GM12892 (cell line): Measurements from ENCODE around the gene DOCK8.

Experiments
- DNase-seq: peaks from one replicate; pipeline ENCODE4 v3.0.0; 2011; ENCODE audit not compliant: insufficient read length
- FAIRE-seq: peaks from 2 replicates; lab custom pipeline; 2011; peaks lifted over from hg19 to GRCh38; lab: Jason Lieb, UNC
- POLR2A ChIP-seq: IDR thresholded peaks from 2 replicates; pipeline ENCODE4 v1.6.1; 2011; ENCODE audit warnings: low read depth, low read length, control low read depth
- POLR2AphosphoS5 ChIP-seq: IDR thresholded peaks from 2 replicates; pipeline ENCODE4 v1.6.1; 2011; ENCODE audit warnings: low read depth, low read length, control low read depth
- TAF1 ChIP-seq: IDR thresholded peaks from 2 replicates; pipeline ENCODE4 v1.6.1; 2011; ENCODE audit warnings: low read depth, mild to moderate bottlenecking, control low read depth, low read length, borderline replicate concordance

DOCK8 gene

DNA sequence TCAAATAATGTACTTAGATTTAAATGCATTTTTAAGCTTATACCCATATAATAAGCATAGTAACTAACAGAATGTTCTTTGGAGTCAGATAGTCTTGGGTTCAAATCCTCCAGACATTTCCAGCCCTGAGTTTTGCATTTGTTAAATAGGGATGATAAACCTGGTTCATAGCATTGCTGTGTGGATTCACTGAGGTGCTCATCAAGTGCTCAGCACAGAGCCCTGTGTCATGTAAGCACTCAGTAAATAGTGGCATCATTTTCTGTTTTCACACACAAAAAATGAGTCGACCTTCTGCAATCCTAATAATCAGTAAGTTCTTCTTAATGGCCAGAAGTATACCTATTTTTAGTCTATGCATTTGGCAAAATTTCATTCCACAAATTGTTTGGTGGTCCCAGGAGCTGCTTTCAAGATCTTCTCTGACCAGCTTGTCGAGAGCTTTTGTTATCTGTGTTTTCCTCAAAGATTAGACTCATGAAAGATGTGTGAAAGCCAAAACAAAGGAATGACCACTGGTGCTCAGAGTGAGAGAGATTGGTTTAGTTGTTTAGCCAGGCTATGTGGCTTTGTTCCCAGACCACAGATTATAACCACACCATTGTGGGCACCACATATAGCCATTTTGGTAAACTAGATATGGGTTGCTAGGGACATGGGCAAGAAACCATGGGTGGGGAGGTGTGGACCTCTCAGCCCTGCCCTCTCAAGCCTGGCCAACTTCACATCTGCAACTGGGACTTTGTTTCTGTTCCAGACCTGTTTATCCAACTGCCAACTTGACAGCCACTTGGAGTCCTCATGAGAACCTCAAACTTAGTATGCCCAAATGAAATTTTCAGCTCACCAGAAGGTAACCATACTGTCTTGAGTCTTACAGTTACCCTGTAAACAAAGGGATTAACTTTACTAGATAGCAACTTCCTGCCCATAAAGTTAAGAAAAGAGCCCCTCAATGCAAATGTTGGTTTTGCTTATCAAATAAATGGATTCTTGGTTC is 45.0 kb downstream of the DOCK8 start:
- no peak for DNase-seq
- TF ChIP-seq POLR2A (no peak), TAF1 (no peak), POLR2AphosphoS5 (no peak)
- no peak for FAIRE-seq

DNA sequence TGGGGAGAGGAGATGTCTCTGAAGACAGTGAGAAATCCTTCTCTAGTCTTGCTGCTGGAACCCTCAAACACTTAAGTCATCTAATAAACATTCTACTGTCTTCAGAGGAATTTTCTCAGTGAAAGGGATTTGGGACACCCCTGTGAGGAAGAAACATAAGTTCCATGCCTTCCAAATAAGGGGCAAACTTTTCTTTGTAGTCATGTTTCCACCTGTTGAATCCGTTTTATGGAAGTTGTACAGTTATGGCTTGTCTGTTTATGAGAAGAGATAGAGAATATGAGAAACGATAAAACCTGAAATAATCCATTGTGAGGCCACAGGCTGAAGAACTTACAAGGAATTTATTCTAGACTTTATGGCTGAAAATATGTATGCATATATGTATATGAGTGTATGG is 49.6 kb downstream of the DOCK8 start:
- FAIRE-seq (no peak), DNase-seq (no peak)
- no peak for TF ChIP-seq TAF1

GRCh38 chr9:265209-265870 is 50.7 kb downstream of the DOCK8 start:
- no peak for FAIRE-seq
- no peak for TF ChIP-seq POLR2AphosphoS5
- no peak for TF ChIP-seq POLR2A
- no peak for TF ChIP-seq TAF1

GRCh38 chr9:266228-266627 is 51.6 kb downstream of the DOCK8 start:
- DNase-seq (no peak), FAIRE-seq (no peak)
- no peak for TF ChIP-seq POLR2AphosphoS5
- TF ChIP-seq POLR2A: no peak
- no peak for TF ChIP-seq TAF1

More at GRCh38 chr9:265209-265870, 50.7 kb downstream of the DOCK8 start:
- no peak for DNase-seq

- DNase-seq (no peak), FAIRE-seq (peak; percentile 42)
- TF ChIP-seq POLR2A (no peak), POLR2AphosphoS5 (no peak), TAF1 (no peak)
These were observed 54.0 kb downstream of the DOCK8 start for GRCh38 chr9:268616-269015.

GRCh38 chr9:269081-269711 is 54.5 kb downstream of the DOCK8 start:
- DNase-seq: no peak
- TF ChIP-seq TAF1 (no peak), POLR2AphosphoS5 (no peak), POLR2A (no peak)
- FAIRE-seq: no peak

DNA sequence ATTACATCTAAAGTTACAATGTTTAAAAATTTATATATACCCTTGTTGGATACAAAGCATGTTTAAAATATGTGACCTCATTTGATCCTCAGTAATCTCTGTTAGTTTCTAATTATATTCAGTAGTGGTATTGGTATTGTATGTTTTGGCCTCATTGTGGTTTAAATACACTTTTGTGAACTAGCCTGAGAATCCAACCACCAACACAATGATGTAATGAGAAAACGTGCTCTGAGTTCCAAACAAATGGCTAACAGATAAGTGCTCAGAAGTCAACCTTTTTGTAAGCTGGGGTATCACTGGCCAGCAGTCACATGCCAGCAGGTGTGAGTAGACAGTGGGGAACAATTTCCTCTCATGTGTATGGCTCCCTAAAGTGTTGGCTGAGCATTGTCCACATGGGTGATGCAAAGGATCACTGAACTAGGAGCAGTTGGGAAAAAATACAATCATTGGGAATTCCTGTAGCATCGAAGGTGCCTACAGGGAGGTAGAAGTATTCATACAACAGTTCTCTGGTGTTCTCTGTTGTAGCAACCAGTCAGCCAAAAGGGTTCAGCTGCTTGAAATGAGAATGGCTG is 56.1 kb downstream of the DOCK8 start:
- FAIRE-seq: peak; percentile 78
- no peak for DNase-seq
- TF ChIP-seq POLR2A (no peak), POLR2AphosphoS5 (no peak), TAF1 (no peak)

DNA sequence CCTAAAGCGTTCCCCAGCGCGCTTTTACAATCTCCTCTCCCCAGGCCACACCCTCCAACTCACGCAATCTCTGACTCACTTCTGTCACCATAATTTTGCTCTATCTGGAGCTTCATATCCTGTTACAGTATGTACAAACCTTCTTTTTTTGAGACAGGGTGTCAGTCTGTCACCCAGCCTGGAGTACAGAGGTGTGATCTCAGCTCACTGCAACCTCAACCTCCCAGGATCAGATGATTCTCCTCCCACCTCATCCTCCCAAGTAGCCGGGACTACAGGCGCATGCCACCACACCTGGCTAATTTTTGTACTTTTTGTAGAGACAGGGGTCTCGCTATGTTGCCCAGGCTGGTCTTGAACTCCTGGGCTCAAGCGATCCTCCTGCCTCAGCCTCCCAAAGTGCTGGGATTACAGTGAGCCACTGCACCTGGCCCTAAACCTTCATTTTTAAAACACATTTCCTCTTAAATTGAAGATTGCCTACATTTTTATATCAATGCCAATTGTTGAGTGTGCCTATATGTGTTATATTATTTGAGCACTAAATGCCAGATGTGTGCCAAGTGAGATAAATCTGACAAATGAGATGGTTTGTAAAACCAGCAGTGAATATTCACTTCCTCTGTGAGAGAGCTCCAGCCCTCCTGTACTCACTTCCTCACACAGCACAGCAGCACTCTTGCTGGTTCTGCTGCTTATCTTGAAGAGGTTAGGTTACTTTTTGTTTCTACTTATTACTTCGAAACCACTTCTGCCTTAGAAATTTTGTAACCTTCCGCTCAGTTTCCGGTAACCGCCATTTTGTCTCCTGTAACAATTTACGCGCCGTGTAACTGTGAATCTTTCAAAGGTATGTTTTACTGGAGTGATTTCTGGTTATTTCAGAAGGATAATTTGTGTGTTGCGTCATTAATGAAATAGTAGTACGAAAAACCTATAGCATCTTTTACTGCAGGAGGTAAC is 57.9 kb downstream of the DOCK8 start:
- TF ChIP-seq TAF1 (no peak), POLR2AphosphoS5 (peak; percentile 72), POLR2A (peak; percentile 72; the same call in 1 of the 2 replicates)
- DNase-seq: peak; percentile 36
- FAIRE-seq: peak; percentile 97

DNA sequence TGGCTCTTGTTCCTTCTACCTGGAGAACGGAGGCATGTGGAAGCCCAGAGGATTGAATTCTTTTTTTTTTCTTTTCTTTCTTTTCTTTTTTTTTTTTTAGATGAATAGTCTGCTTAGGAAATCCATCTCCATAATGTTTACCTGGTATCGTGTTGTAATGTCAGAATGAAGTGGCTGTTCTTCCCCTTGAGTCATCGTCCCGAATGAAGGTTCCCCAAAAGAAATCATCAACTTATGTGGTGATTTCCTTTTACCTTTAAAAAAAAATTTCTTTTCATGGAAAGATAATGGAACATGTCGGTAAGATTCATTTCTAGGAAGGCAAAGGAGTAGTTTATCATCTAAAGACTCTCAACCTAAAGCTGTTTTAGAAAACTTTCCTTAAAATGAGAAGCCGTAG is 59.7 kb downstream of the DOCK8 start:
- no peak for FAIRE-seq
- TF ChIP-seq TAF1: no peak
- DNase-seq: no peak

GRCh38 chr9:277601-278295 is 63.1 kb downstream of the DOCK8 start:
- no peak for TF ChIP-seq POLR2AphosphoS5
- TF ChIP-seq POLR2A: no peak
- no peak for TF ChIP-seq TAF1
- FAIRE-seq: no peak

GRCh38 chr9:278651-279050 is 64.0 kb downstream of the DOCK8 start:
- FAIRE-seq (peak; percentile 60), DNase-seq (no peak)
- TF ChIP-seq TAF1 (no peak), POLR2A (0 out of 2 replicates have a peak, but pooled peaks have one; percentile 20), POLR2AphosphoS5 (no peak)

More at GRCh38 chr9:277601-278295, 63.1 kb downstream of the DOCK8 start:
- DNase-seq: no peak

GRCh38 chr9:279674-280073 is 65.0 kb downstream of the DOCK8 start:
- FAIRE-seq (no peak), DNase-seq (no peak)
- TF ChIP-seq TAF1: no peak
- TF ChIP-seq POLR2A: no peak
- TF ChIP-seq POLR2AphosphoS5: no peak
